Endothelial cell of hepatic sinusoid (primary cell): ENCODE measurements around the gene MID1.

Experiments used
- in situ Hi-C: cut with HindIII; loops from 2 replicates; pipeline ENCODE4 v1.10.0; 2017; ENCODE audit warnings: low sequenced_read_pairs

The MID1 gene

DNA sequence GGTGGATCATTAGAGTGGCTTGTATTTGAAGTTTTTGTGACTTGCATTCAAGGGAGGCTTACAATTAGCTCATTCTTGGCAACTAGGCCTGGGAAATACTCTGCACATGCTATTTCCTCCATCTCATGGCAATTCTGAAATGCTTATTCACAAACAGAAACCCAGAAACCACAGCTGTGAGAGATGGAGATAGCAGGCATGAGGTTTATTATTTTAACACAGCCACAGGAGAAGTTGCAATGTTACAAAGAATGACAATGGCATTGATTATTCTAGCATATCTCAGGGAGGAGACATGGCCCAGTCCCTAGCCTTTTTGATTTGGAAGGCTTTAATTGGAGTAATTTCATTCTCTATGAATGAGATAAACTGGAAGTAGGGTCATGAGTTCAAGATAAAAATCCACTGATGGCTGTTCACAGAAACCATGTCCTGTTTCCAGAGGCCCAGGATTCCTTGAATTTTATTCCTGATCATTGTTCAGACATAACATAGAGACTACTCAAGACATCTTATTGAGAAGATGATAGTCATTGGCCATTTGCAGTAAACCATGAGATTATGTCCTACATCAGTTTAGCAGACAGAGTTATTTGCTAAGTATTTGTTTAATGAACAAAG lies 123.9 kb downstream of the MID1 start:
- in situ Hi-C loops = no loop called here

DNA sequence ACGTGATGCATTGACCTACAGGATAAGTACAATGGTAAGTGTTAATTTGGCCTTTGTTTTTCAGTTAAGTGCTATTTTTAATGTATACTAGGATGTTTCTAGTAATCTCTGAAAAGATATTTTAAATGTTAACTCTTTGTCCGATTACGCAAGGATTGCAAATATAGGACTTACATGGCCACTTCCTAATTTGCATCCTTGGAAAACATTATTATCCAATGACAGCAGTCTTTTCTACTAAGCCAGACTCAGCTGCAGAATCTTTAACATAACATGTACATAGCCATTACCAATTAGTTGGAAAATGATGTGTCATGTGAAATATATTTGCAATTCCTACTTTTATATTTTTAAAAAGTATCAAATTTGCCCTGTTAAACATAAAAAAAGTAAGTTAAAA lies 124.7 kb downstream of the MID1 start:
- in situ Hi-C loops = no loop called here

DNA sequence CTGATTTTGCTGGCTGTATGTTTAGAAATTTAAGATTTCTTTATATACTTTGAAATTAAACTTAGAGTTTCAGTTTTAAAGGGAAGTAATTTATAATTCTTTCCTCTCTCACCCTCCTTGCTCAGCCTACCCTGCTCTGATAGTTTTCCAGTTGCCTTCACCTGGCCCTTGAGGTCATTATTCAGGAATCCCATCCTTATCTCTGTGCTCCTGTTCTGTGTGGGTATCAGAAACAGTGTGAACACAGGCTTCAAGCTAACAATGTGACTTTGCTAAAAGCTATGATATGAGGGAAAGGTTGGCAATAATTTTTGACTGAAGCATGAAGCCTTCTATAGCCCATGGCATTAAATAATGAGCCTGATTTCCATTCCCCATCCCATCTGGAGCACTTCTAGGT lies 128.1 kb downstream of the MID1 start:
- in situ Hi-C loops = no loop called here

DNA sequence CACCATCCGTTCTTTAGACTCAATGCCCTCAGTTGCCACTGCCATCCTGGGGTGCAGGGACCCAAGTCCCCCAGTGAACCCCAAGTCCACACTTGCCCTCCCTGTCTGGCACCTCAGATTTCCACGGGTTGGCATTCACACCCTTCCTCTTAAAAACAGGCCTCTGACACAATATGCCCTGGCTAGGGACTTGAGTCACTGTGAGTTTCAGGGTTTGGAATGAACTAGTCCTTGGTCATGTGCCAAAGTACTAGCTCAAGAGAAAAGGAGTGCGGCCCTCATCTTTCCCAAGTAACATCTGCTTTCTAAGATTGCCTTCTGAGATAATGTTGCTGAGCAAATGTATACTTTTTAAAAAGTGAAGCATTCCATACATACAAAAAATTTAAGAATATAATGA lies 134.0 kb downstream of the MID1 start:
- in situ Hi-C loops = no loop called here

- in situ Hi-C loops = no loop called here
Measured at GRCh38 chrX:10485326-10485725, 135.1 kb downstream of the MID1 start.

DNA sequence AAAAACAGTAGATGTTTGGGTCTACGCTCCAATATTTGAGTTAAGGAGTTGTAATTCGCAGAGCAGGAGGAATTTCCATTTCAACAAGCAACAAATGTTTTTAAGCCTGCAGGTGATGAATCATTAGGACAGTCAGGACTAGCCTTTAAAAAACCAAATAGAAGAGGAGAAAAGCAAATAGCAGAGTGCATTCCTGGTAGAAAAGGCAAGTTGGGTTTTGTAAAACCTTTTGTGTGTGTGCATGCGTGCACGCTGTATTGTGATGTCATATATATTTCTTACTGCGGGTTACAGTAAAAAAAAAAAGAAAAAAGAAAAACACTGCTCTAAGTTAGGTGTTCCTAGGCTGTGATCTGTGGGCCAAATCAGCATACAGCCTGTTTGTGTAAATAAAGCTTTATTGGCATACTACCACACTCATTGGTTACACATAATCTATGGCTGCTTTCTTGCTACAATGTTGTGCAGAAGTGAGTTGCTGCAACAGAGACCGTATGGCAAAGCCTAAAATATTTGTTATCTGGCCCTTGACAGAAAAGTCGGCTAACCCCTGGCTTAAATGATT lies 135.6 kb downstream of the MID1 start:
- in situ Hi-C loops = no loop called here

DNA sequence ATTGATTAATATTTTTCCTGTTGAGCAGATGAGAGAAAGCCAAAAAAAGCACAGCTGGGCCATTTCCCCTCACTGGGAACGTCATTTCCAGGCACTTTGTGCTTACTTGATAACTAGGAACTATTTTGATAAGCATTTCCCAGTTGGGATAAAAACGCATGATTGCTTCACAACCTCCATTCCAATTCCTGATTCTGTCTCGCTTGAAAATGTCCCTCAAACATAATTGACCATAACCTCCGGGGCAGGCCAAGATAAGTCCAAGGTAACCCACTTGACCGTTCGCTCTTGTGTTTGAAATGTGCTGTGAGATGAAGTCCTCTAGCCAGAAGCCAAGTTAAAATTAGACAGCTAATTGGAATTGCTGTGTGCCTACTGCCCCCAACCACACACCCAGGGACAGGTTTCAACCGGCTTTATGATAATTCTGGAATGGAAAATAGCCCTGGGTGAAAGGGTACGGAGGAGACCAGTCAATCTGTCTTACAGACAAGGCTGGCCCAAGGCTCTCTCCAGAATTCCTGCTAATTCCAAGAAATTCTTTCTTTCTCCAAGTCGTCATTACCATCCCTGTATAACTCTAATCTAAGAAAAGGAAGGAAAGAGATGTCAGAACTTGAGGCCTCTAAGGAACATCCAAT lies 137.1 kb downstream of the MID1 start:
- in situ Hi-C loops = no loop called here

- in situ Hi-C loops = no loop called here
Measured at GRCh38 chrX:10482708-10483107, 137.7 kb downstream of the MID1 start.

GRCh38 chrX:10482261-10482660 lies 138.1 kb downstream of the MID1 start:
- in situ Hi-C loops = no loop called here

- in situ Hi-C loops = no loop called here
Measured at GRCh38 chrX:10480861-10481260, 139.5 kb downstream of the MID1 start.

DNA sequence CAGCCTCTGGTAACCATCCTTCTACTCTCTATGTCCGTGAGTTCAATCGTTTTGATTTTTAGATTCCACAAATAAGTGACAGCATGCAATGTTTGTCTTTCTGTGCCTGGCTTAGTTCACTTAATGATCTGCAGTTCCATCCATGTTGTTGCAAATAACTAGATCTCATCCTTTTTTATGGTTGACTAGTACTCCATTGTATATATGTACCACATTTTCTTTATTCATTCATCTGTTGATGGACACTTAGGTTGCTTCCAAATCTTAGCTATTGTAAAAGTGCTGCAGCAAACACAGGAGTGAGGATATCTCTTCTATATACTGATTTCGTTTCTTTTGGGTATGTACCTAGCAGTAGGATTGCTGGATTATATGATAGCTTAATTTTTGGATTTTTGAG lies 140.9 kb downstream of the MID1 start:
- in situ Hi-C loops = no loop called here

- in situ Hi-C loops = no loop called here
Measured at GRCh38 chrX:10477525-10477924, 142.9 kb downstream of the MID1 start.

- in situ Hi-C loops = no loop called here
Measured at GRCh38 chrX:10474913-10475568, 145.3 kb downstream of the MID1 start.

DNA sequence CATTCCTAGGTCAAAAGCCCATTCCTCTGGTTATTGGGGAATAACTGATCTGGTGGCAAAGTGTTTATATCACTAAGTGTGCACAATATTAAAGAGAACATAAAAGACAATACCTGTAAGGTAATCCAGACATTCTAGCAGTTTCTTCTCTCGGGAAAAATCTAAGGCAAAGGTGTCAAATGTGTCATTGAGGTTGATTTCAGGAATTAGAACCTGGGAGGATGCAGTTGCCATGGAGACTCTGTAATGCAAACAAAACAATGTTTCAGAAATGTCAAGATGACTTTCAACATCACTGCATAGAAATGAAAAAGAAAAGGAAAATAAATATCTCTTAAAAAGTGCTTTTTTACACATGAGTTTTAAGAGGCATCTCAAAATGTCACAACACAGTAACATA lies 145.9 kb downstream of the MID1 start:
- in situ Hi-C loops = no loop called here

GRCh38 chrX:10471418-10471817 lies 149.0 kb downstream of the MID1 start:
- in situ Hi-C loops = no loop called here

DNA sequence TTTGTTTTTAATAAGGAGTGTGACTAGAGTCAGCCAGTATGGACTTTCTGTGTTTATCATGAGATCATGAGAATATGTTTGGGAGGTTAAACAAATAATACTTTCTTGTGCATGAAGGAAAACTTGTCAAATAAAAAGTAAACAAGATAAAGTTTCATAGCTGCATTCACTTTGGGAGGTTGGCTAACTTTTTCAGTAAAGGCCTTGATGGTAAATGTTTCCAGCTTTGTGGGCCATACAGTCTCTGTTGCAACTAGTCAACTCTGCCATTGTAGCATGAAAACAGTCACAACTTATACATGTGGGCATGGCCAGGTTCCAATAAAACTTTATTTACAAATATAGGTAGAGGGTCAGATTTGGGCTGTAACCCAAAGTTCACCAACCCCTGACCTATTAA lies 150.4 kb downstream of the MID1 start:
- in situ Hi-C loops = no loop called here

DNA sequence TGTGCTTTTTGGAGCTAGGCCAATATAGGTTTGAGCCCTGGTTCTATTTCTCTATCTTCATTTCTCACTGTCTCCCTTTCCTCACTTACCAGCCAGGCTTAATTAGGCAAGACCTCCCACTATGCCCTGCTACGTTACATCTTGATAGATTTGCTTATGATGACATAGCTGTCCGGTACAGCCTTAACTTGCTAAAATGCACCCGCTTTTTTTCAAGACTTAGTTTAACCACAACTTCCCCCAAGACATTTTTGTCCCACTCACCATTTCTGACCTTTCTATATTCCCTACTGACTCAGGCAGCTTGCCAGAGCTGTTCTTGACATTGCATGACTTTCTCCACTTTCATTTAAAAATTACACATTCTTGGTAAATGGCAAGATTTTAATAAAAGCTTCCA lies 152.6 kb downstream of the MID1 start:
- in situ Hi-C loops = no loop called here

- in situ Hi-C loops = no loop called here
Measured at GRCh38 chrX:10465254-10465653, 155.1 kb downstream of the MID1 start.

- in situ Hi-C loops = no loop called here
Measured at GRCh38 chrX:10457092-10457491, 163.3 kb downstream of the MID1 start.

DNA sequence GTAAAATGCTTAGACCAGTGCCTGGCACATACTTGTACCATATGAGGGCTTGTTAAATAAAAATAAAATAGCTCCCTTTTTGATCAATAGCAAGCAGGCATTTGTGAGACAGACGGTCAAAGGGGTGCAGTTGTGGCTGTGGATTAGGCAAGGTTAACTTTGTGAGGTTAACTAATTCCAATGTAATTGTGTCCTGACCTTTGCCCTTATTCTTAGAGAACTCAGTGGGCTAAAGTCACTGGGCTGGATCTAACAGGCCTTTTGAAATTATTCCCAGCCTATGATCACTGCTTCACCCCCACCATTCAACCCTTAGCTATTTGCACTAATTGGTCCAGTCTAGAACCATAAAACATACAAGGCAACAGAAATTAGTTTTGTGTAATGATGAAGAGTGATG lies 166.4 kb downstream of the MID1 start:
- in situ Hi-C loops = no loop called here

- in situ Hi-C loops = no loop called here
Measured at GRCh38 chrX:10450959-10451355, 169.4 kb downstream of the MID1 start.
